ENCODE measurements around the gene NRL.
"Not testable (repeated sequence)": the region's sequence is repeated elsewhere in the genome, so short reads cannot be mapped to it uniquely, and the experiment has no call there.

Gene NRL

DNA sequence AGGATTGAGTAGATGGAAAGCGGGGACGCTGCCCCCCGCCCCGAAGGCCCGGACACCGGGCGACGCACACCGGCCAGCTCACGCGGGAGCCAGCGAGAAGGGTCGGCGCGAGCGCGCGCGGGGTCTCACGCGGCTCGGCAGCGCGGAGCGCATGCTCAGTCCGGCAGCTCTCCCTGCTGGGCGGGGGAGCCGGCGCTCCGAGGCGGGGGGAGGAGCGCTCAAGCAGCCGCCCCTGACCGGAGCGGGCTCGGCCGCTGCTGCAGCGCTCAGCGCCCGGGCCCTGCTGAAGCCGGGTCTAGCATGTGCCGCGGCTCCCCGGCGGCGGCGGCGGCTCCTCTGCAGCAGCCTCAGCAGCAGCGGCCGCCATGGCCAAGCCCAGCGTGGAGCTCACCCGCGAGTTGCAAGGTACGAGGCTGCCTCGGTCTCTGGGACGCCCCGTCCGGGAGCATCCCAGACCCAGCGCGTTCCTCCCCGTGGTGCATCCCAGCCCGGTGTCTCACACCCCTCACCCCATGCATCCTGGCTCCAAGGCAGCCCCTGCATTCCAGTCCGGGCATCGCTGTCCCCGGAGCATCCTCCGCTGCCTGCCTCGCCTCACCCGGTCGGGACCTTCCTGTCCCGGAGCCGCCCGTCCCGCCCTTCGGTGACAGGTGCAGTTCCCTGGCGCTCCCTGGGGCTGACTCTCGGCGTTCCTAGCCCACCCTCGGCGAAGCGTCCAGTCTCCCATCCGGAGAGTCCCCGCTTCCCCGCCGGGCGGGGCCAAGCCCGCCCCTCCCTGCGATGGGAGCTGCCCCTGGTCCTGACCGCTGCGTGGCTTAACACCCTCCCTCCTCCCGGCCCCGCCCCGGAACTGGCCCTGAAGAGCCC, 62.7 kb downstream of the NRL start, which contains the start of gene CARMIL3:
CARMIL3 (plus strand) TSS at position 221 of the 867 bp plus-strand sequence; CDS start at position 366, 145 bp downstream.
- DNase-seq, result peak; percentile 52 to 70

GRCh38 chr14:24051176-24051788, 63.5 kb downstream of the NRL start:
- DNase-seq, result no peak

GRCh38 chr14:24050753-24051152, 64.0 kb downstream of the NRL start:
- DNase-seq, result not testable (repeated sequence)

DNA sequence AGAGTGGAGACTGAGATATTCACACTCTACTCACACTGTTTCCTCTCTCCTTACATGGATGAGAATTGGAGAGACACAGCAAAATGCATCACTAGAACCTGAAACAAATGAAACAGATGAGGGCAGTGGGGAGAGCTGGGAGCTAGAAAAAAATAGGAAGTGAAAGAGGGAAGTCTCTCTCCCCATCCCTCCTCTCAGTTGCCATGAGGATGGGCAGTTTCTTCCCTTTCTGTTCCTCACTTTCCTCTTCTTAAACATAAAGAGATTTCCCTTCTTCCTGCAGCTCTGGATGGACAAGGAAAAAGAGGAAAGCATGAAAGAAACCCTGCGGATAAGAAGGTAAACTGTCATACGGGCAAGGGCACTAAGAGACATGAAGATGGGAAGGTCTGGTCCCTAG, 65.7 kb downstream of the NRL start:
- not testable (repeated sequence) for DNase-seq

DNA sequence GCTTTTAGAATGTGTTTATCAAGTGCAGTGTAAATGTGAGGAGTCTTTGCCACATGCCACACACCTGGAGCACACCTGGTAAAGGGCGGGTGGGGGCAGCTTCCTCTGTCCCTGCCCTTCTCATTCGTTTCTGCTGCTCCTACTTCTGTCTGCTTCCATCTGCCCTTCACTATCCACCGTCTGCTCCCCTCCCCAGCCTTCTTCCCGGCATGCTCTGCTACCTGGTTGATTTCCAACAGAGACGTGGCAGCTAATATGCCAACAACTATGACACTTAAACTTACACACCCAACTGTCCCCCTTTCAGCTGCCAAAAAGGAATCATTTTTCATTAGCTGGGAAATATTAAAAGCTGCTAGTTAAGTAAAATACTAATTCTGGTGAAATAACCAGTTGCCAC, 72.0 kb downstream of the NRL start:
- no peak for DNase-seq

DNA sequence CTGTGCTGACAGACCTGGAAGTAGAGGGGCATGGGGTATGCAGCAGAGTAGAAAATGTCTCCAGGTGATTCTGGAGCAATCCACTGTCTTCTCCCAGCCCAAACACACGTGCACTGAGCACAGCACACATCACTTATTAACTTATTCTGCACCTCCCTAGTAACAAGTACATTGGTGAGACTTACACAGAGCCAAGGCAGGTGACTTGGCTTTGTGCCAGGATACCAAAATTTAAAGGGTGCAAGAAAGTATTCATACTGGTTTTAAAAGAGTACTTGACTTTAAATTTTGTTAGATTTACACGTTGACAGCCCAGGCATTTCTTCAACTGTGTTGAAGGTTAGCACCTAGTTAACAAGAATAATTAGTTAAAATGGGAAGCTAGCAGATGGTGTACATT, 74.1 kb downstream of the NRL start:
- DNase-seq, result no peak

GRCh38 chr14:24038686-24039085, 76.1 kb downstream of the NRL start:
- no peak for DNase-seq

- no peak for DNase-seq
These were observed 77.1 kb downstream of the NRL start for GRCh38 chr14:24037658-24038037.

GRCh38 chr14:24036963-24037657, 77.6 kb downstream of the NRL start:
- not testable (repeated sequence) for DNase-seq

DNA sequence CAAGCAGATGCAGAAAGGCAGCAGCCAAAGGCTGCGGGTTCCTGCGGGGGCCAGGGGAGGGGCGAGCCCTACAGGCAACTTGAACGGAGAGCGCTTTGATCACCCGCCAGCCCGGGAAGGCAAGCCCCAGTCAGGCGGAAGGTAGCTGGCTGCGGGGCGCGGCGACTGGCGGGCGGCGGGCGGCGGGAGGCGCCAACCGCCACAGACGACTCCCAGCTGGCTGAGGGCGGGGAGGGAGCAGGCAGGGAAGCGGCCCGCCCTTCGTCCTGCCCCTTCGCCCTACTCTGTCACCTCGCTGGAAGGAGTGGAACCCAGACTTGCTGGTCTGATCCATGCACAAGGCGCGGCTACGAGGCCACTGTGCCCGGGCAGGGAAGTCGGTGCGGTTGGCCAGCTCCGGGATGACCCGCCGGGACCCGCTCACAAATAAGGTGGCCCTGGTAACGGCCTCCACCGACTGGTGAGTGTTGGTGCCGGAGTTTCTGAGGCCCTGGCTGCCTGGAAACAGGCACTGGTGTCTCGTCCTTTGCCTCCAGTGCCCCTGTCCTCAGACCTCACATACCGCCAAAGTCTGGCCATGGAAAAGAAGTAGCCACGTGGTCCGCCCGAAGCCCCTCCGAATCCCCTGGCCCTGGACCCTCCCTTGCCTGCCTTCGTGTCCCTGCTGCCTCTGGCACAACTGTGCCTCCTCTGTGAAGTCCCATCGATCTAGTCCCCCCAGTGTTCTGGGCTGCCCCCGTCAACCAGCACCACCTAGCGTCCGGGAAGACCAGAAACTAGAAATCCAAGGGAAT, 78.4 kb downstream of the NRL start:
- peak; percentile 58 to 74 for DNase-seq

GRCh38 chr14:24035769-24036168, 79.0 kb downstream of the NRL start:
- not testable (repeated sequence) for DNase-seq

GRCh38 chr14:24032727-24033418, 81.9 kb downstream of the NRL start:
- peak in 1 of 2 donors; percentile 30 for DNase-seq

- DNase-seq, result not testable (repeated sequence)
These were observed 83.4 kb downstream of the NRL start for GRCh38 chr14:24031331-24031730.

- DNase-seq, result not testable (repeated sequence)
These were observed 85.1 kb downstream of the NRL start for GRCh38 chr14:24029687-24030086.

All from CD4-positive, alpha-beta T cell treated with Interferon alpha-2 for 1 hour (primary cell).